Immature natural killer cell (primary cell): ENCODE results near the gene TMEM59L. TPM values are rescaled to one million over a fixed set of nuclear protein-coding genes. Genes with fewer than 3 reads are reported as not detected.

ENCODE experiments used
- DNase-seq, 3 donors: peaks; one replicate each; pipeline ENCODE4 v3.0.0; 2022; ENCODE audit warnings: mixed read lengths in 1 of 3
- H3K27ac Mint-ChIP-seq, 6 donors: one replicate each; pipeline ENCODE4 v1.8.0; 2020; ENCODE audit warnings: mixed read lengths in 6 of 6, mild to moderate bottlenecking in 5 of 6, inconsistent platforms in 4 of 6, moderate library complexity in 3 of 6
- H3K27me3 Mint-ChIP-seq, 3 donors: one replicate each; pipeline ENCODE4 v1.8.0; 2020 to 2021; ENCODE audit warnings: low read depth in 3 of 3, mild to moderate bottlenecking in 3 of 3, mixed read lengths in 3 of 3, moderate library complexity in 3 of 3, inconsistent platforms in 1 of 3
- H3K36me3 Mint-ChIP-seq, 3 donors: one replicate each; pipeline ENCODE4 v1.8.0; 2020; ENCODE audit warnings: mixed read lengths in 3 of 3, inconsistent platforms in 2 of 3, mild to moderate bottlenecking in 2 of 3
- H3K4me1 Mint-ChIP-seq, 2 donors: one replicate each; pipeline ENCODE4 v1.8.0; 2020; ENCODE audit warnings: inconsistent platforms in 2 of 2, mild to moderate bottlenecking in 2 of 2, mixed read lengths in 2 of 2, moderate library complexity in 1 of 2
- H3K4me3 Mint-ChIP-seq, 5 donors: one replicate each; pipeline ENCODE4 v1.8.0; 2020; ENCODE audit warnings: mild to moderate bottlenecking in 5 of 5, mixed read lengths in 5 of 5, inconsistent platforms in 3 of 5, moderate library complexity in 3 of 5
- H3K9me3 Mint-ChIP-seq, 6 donors: one replicate each; pipeline ENCODE4 v1.8.0; 2020; ENCODE audit warnings: mild to moderate bottlenecking in 6 of 6, mixed read lengths in 6 of 6, inconsistent platforms in 4 of 6, moderate library complexity in 3 of 6
- polyA plus RNA-seq, 3 donors: library from polyadenylated mRNA; unstranded; fragments of 300-500 nt; fragmentation: Illumina TruSeq; gene quantifications; one replicate each; pipeline ENCODE4 v1.2.3, GENCODE V29; 2021

Gene TMEM59L
- polyA plus RNA-seq, 3 donors from 2014 or later: not detected

DNA sequence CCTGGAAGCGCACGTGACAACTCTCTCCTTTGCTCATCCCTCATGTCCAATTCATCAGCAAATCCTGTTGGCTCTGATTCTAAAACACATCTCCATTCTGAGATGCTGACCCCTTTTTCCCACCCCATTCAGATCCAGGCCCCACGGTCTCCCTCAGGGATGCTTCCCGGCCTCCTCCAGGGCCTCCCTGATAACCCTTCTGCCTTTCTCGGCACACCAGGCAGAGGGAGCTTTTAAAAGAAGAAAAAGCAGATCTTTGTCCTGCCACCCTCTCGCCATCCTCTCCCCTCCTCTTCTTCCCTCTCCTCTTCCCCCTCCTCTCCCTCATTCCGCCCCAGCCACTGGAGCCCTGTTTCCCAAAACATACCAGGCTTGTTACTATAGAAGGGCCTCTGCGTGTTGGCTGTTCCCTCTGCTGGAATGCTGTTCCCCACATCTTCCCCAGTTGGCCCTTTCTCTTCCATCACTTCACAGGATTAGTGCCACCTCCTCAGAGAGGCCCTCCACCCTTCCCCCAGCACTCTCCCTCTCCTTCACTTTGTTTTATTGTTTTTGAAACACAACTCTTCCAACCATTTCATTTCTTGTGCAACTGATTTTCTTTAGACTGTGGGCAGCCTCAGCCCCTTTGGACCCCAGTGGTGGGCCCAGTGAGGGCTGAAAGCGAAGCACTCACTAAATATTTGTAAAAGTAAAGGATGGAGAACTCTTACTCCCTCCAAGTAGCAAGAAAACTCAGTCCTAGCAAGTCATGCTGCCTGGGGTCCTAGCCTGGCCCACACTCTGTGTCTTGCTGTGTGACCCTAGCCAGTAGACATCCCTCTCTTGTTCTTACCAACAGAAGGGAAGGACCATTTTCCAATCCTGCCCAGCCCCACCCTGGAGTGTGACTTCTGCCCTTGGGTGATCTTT is 3.6 kb upstream of the TMEM59L start:
- Mint-ChIP-seq H3K9me3 (no peaks in the 10 kb centered on the region), H3K4me1 (peaks cover 5 to 17% of the 10 kb centered on the region in 2 donors), H3K27me3 (peaks cover 19 to 28% (median 24%) of the 10 kb centered on the region in 3 donors), H3K4me3 (peak overlapping the region in 2 of 5 donors; percentile 40 to 50), H3K36me3 (no peaks in the 10 kb centered on the region), H3K27ac (no peak overlapping the region)
- no peak for DNase-seq

DNA sequence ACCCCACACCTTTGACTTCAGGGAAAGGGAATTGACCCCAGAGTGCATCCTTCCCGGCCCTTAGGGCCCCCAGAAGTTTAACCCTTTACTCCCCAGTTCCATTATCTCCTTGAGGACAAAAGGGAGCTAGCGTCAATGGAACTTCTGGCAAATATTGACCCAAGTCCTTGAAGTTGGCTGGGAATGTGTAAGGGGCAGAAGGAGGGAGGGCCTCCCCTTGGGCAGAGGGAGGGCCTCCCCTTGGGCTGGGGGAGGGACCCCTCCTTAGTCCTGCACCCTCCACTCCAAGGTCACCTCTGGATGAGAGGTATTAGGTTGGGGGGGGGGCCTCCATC is 3.0 kb upstream of the TMEM59L start:
- Mint-ChIP-seq H3K4me1 (peaks cover 5 to 19% of the 10 kb centered on the region in 2 donors), H3K4me3 (no peak overlapping the region), H3K9me3 (no peaks in the 10 kb centered on the region), H3K36me3 (no peaks in the 10 kb centered on the region), H3K27ac (no peak overlapping the region), H3K27me3 (peaks cover 22 to 33% (median 24%) of the 10 kb centered on the region in 3 donors)
- no peak for DNase-seq

DNA sequence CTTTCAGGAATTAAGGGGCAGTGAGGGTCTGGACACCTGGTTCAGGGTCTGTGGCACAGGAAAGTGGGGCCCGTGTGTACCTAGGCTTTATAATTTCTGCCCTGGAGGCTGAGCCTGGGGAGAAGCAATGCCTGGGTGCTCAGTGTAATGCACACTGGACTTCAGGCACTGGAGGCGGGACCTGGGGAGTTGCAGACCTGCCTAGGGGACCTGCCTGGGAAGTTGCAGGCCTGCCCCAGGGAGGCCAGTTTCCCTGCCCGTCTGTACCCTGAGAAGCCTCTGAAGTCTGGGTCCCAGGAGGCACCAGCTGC is 2.5 kb upstream of the TMEM59L start:
- Mint-ChIP-seq H3K27ac (no peak overlapping the region), H3K36me3 (no peaks in the 10 kb centered on the region), H3K27me3 (peaks cover 20 to 33% (median 23%) of the 10 kb centered on the region in 3 donors), H3K4me3 (no peak overlapping the region), H3K9me3 (no peaks in the 10 kb centered on the region), H3K4me1 (peaks cover 5 to 19% of the 10 kb centered on the region in 2 donors)
- DNase-seq: no peak

DNA sequence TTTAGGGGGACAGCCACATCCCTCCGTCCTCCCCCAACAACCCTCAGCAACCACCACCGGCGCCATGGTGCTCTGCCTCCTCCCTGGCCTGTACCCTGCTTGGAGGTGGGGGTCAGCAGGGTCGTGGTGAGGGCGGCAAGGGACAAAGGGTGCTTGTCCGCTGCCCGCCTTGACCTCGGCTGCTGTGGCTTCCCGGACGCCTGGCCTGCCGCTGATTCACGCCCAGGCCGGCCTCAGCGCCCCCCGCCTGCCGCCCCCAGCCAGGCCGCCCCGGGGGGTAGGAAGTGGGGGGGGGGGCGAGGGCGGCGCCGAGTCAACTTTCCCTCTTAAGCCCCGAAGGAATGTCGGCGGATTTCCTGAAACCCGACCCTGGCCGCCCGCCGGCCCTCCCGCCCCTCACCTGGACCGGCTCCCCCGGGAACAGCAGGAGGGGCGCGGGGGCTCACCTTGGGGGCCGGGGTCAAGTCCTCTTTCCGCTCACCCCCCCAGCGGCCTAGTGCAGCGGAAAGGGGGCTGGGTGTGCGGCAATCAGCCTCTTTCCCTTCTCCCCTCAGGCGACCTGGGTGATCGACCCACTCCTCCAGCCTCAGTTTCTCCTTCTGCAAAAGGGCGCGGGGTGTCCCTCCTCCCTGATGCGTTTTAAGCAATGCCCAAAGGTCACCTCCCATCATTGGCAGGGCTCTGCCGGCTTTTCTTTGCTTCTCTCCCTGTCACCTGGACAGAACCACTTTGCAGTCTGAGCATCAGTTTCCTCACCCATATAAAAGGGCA is 1.9 kb upstream of the TMEM59L start:
- H3K4me1 Mint-ChIP-seq: peaks cover 5 to 15% of the 10 kb centered on the region in 2 donors
- peaks cover 17 to 34% (median 22%) of the 10 kb centered on the region in 3 donors for H3K27me3 Mint-ChIP-seq
- peak overlapping the region in 3 of 5 donors; percentile 25 to 56 (median 35) for H3K4me3 Mint-ChIP-seq
- no peaks in the 10 kb centered on the region for H3K36me3 Mint-ChIP-seq
- DNase-seq: no peak
- H3K9me3 Mint-ChIP-seq: no peaks in the 10 kb centered on the region
- no peak overlapping the region for H3K27ac Mint-ChIP-seq

DNA sequence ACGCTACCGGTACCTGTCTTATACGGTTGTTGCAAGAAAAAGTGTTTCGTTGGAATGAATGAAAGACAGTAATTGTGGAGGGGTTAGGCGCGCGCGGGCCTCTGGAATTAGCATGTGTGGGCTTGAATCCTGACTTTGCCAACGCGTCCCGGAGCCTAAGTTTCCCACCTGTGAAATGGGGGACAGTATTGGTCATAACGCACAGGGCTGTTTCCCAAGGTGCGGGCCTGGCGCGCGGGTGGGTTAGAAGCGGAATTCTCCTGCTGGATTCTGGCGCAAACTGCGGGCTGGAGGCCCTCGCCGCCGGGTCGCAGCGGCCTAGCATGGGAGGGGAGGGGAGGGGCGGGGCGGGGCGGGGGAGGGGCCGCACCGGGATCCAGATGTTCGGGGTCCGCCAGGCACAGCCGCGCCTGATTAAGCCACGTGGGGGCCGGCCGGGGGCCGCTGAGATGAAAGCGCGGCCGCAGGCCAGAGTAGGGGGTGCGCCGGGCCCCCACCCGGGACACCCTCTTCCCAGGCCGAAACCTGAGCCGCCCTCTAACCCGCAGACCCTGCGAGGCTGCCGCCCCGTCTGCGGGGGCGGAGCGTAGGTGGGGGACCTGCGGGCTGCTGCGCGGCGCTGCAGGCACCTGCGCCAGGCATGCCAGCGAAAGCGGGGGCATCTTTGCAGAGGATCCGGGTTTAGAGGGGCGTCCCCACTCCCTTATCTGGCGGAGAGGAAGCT is 1.2 kb upstream of the TMEM59L start:
- no peaks in the 10 kb centered on the region for H3K36me3 Mint-ChIP-seq
- peaks cover 5 to 15% of the 10 kb centered on the region in 2 donors for H3K4me1 Mint-ChIP-seq
- no peak for DNase-seq
- peak overlapping the region; percentile 25 to 73 (median 56) for H3K4me3 Mint-ChIP-seq
- H3K27me3 Mint-ChIP-seq: peaks cover 17 to 41% (median 22%) of the 10 kb centered on the region in 3 donors
- H3K9me3 Mint-ChIP-seq: no peaks in the 10 kb centered on the region
- H3K27ac Mint-ChIP-seq: no peak overlapping the region

DNA sequence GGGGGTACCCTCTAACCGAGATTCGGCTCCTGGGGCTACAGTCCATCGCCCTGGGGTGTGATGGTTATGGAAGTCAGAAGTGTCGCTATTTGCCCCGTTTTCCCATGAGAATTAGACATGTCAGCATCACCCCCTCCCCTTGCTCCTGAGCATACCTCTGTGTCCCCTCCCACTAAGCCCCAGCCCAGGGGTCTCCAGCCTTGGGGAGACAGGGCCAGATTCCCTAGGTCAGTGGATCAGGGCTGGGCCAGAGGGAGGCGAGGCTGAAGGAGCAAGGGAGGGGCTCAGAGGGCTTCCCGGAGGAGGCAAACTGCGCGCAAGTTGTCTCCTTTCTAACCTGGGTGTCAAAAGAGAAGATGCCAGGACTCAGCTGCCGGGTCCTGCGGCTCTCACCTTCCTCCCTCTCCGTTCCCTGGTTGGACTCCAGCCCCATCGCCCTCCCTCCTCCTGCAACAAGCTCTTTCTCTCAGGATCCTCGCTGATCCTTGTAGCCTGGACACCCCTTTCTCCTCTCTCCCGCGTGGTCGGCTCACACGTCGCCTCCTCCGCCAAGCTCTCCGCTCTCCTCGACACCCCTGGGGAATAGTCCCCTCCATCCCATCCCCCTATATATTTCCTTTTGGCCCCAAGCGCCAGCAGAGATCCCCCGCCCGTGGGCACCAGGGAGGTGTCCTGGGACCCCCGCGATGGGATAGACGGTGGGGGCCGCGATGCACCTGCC is 459 bp upstream of the TMEM59L start:
- no peak overlapping the region for H3K27ac Mint-ChIP-seq
- H3K36me3 Mint-ChIP-seq: no peaks in the 10 kb centered on the region

DNA sequence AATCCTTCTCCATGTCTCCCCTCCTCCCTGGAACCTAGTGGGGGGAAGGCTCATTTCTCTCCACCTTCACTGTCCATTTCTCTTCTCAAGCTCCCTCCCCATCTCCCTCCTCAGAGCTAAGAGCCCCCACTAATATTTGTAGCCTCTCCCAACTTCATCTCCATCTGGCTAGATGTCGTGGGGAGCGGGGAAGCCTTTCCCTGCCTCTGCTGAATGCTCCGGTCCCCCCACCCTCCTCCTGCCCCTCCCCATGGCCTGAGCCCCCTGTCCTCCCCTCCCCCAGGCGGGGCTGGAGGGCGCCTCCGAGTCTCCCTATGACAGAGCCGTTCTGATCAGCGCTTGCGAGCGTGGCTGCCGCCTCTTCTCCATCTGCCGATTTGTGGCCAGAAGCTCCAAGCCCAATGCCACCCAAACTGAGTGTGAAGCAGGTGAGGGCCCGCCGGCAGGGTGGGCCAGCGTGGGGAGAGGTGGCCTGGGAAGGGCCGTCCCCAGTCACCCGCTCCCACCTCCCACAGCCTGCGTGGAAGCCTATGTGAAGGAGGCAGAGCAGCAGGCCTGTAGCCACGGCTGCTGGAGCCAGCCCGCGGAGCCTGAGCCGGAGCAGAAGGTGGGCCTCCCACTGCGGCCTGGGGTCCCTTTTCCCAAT is 1.0 kb downstream of the TMEM59L start:
- Mint-ChIP-seq H3K36me3 (no peaks in the 10 kb centered on the region), H3K27me3 (peaks cover 20 to 39% (median 26%) of the 10 kb centered on the region in 3 donors), H3K9me3 (no peaks in the 10 kb centered on the region), H3K27ac (peak overlapping the region in 1 of 6 donors; percentile 35), H3K4me1 (peaks cover 5 to 15% of the 10 kb centered on the region in 2 donors), H3K4me3 (peak overlapping the region in 3 of 5 donors; percentile 30 to 64 (median 58))
- DNase-seq: no peak

More for the DNA sequence above, 459 bp upstream of the TMEM59L start:
- Mint-ChIP-seq H3K4me3 (peak overlapping the region; percentile 40 to 77 (median 69)), H3K4me1 (peaks cover 5 to 15% of the 10 kb centered on the region in 2 donors), H3K9me3 (no peaks in the 10 kb centered on the region), H3K27me3 (peaks cover 17 to 43% (median 21%) of the 10 kb centered on the region in 3 donors)
- DNase-seq: no peak

DNA sequence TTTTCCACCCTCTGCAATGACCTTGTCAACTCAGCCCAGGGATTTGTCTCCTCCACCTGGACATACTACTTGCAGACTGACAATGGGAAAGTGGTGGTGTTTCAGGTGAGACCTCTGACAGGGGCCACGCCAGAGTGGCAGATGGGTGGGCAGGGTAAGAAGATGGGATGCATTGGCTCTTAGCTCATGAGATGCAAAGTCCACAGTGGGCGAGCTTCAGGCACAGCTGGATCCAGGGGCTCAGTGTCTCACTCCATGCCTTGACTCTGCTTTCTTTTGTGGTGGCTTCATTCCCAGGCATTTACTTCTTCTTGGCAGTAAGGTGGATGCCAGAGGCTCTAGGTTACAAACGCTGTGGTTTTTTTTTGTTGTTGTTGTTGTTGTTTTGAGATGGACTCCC is 3.4 kb downstream of the TMEM59L start:
- Mint-ChIP-seq H3K4me3 (no peak overlapping the region), H3K27ac (no peak overlapping the region), H3K4me1 (peaks cover 3 to 14% of the 10 kb centered on the region in 2 donors), H3K9me3 (no peaks in the 10 kb centered on the region), H3K36me3 (no peaks in the 10 kb centered on the region), H3K27me3 (peaks cover 13 to 29% (median 20%) of the 10 kb centered on the region in 3 donors)
- DNase-seq: no peak

DNA sequence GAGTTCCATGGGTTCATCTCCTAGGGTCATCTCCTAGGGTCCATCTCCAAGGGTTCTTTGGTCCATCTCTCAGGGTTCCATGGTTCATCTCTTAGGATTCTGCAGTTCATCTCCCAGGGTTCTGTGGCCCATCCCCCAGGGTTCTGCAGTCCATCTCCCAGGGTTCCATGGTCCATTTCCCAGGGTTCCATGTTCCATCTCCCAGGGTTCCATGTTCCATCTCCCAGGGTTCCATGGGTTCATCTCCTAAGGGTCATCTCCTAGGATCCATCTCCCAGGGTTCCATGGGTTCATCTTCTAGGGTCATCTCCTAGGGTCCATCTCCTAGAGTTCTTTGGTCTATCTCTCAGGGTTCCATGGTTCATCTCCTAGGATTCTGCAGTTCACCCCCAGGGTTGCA is 4.9 kb downstream of the TMEM59L start:
- Mint-ChIP-seq H3K4me3 (no peak overlapping the region), H3K27ac (no peak overlapping the region), H3K9me3 (no peaks in the 10 kb centered on the region), H3K36me3 (no peaks in the 10 kb centered on the region), H3K27me3 (peaks cover 11 to 23% (median 18%) of the 10 kb centered on the region in 3 donors), H3K4me1 (peaks cover 0 to 4% of the 10 kb centered on the region in 2 donors)
- no peak for DNase-seq

DNA sequence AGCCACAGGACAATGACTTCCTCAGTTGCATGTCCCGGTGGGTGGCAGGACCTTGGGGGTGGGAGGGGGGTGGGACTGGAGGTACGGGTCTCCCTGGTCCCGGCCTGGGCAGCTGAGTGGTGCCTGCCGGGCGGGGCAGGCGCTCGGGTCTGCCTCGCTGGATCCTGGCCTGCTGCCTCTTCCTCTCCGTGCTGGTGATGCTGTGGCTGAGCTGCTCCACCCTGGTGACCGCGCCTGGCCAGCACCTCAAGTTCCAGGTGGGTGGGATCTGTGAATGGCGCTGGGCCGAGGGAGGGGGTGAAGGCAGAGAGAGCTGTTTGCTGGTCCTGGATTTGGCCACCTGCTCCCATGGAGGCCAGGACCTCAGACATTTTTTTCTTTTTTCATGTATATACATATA is 5.6 kb downstream of the TMEM59L start:
- Mint-ChIP-seq H3K27me3 (peaks cover 11 to 20% (median 18%) of the 10 kb centered on the region in 3 donors), H3K36me3 (no peaks in the 10 kb centered on the region), H3K9me3 (no peaks in the 10 kb centered on the region), H3K27ac (no peak overlapping the region), H3K4me1 (peaks cover 0 to 2% of the 10 kb centered on the region in 2 donors), H3K4me3 (no peak overlapping the region)
- DNase-seq: no peak

DNA sequence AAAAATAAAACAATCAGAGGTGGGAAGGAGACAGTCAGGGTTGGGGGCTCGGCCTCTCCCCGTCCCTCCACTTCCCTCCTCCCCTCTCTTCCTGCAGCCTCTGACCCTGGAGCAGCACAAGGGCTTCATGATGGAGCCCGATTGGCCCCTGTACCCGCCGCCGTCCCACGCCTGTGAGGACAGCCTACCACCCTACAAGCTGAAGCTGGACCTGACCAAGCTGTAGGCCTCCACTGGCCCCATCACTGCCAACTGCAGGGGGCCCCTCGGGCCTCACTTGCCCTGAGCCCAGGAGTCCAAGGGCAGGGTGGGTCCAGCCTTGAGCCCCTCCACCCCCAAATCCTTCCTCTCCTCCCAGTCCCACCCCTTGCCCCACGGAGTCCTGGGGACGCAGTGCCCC is 7.6 kb downstream of the TMEM59L start:
- Mint-ChIP-seq H3K9me3 (no peaks in the 10 kb centered on the region), H3K27me3 (peaks cover 10 to 12% (median 10%) of the 10 kb centered on the region in 3 donors), H3K4me3 (no peak overlapping the region), H3K27ac (no peak overlapping the region), H3K36me3 (no peaks in the 10 kb centered on the region), H3K4me1 (no peaks in the 10 kb centered on the region)
- DNase-seq: no peak

DNA sequence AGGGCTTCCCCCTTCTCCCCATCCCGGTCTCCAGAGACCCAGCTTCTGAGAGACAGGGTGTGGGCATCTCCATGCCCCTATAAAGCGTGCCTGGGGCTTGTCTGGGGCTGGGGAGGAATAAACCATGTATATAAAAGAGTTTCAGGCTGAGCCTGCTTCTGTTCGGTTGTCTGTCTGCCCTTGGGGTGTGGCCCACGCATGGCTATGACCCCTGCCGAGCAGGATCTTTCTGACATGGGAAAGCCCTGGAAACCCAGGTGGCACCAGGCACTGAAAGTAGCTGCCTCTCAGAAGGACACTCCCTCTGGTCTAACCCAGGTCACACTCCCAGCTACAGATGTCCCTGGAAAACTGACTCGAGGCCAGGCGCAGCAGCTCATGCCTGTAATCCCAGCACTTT is 8.2 kb downstream of the TMEM59L start:
- no peak for DNase-seq
- Mint-ChIP-seq H3K9me3 (no peaks in the 10 kb centered on the region), H3K27ac (no peak overlapping the region), H3K4me1 (no peaks in the 10 kb centered on the region), H3K4me3 (no peak overlapping the region), H3K27me3 (peaks cover 7 to 12% (median 12%) of the 10 kb centered on the region in 3 donors), H3K36me3 (no peaks in the 10 kb centered on the region)

DNA sequence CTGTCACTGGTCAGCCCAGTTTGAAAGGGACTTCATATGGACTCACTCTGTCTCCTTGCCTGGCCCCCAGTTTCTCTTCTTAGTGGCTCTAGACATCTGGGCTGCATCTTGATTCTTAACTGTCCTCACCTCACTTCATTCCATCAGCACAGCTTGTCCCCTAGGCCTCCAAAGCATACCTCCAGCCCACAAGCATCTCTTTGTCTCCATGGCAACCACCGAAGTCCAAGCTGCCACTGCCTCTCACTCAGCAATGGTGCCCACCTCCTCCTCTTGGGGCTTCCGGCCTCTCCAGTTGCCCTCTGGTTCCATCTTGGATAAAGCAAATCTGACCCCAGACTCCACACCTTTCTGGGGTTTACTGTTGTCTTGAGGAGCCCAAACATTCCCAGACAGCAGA is 14.2 kb downstream of the TMEM59L start:
- no peaks in the 10 kb centered on the region for H3K4me1 Mint-ChIP-seq
- peaks cover 2 to 8% (median 6%) of the 10 kb centered on the region in 3 donors for H3K27me3 Mint-ChIP-seq
- H3K36me3 Mint-ChIP-seq: no peaks in the 10 kb centered on the region
- DNase-seq: no peak
- no peaks in the 10 kb centered on the region for H3K9me3 Mint-ChIP-seq
- no peak overlapping the region for H3K4me3 Mint-ChIP-seq
- H3K27ac Mint-ChIP-seq: no peak overlapping the region
